Thoracic aorta (tissue), 2 donors: ENCODE data around the gene PLA2G4B. TPM values are rescaled to one million over a fixed set of nuclear protein-coding genes. Genes with fewer than 3 reads are reported as not detected.

Experiments
- ATAC-seq: fragments of 150-250 bp; one replicate; pipeline ENCODE4 v1.8.0; 2017; ENCODE audit warnings: low read depth; ENCODE audit not compliant: insufficient number of reproducible peaks, low FRiP score
- DNase-seq: peaks from one replicate; pipeline ENCODE4 v3.0.0-alpha.2; 2020; ENCODE audit warnings: low spot score
- H3K27ac ChIP-seq, 2 donors: fragments of 200-600 bp; sonication (generic); 1 replicate in 1 of 2; 2 replicates in 1 of 2; pipeline ENCODE4 v1.5.1; 2016; ENCODE audit warnings: mild to moderate bottlenecking in 2 of 2, moderate library complexity in 2 of 2
- H3K27me3 ChIP-seq: fragments of 200-600 bp; sonication (generic); replicated peaks from 2 replicates; pipeline ENCODE4 v1.6.0; 2016; ENCODE audit warnings: mild to moderate bottlenecking; ENCODE audit not compliant: insufficient read depth
- H3K36me3 ChIP-seq: fragments of 200-600 bp; sonication (generic); one replicate; pipeline ENCODE4 v1.5.1; 2016
- H3K4me1 ChIP-seq, 2 donors: fragments of 200-600 bp; sonication (generic); 1 replicate in 1 of 2; 2 replicates in 1 of 2; pipeline versions ENCODE4 v1.5.1 to v1.6.0; 2016; ENCODE audit warnings: low read depth in 2 of 2, mild to moderate bottlenecking in 1 of 2; ENCODE audit not compliant: control insufficient read depth in 1 of 2
- H3K4me3 ChIP-seq: fragments of 200-600 bp; sonication (generic); 2 replicates; pipeline ENCODE4 v1.5.1; 2016; ENCODE audit warnings: mild to moderate bottlenecking
- H3K9me3 ChIP-seq: fragments of 200-600 bp; sonication (generic); 2 replicates; pipeline ENCODE4 v1.5.1; 2016
- total RNA-seq, 2 donors: library from RNA; depleted of rRNA; stranded (reverse); fragments of >200 nt; gene quantifications; one replicate each; pipeline versions ENCODE4 v1.1.0 to v1.2.3, GENCODE V29; 2016
- TF ChIP-seq, protein P1 (sequence below): fragments of 200-600 bp; sonication (generic); IDR thresholded peaks from one replicate; pipeline ENCODE4 v1.5.1; 2019; ENCODE audit warnings: antibody characterized with exemption

PLA2G4B gene
- total RNA-seq, 2 donors from 2014 or later: 1.9 to 4.0 TPM

DNA sequence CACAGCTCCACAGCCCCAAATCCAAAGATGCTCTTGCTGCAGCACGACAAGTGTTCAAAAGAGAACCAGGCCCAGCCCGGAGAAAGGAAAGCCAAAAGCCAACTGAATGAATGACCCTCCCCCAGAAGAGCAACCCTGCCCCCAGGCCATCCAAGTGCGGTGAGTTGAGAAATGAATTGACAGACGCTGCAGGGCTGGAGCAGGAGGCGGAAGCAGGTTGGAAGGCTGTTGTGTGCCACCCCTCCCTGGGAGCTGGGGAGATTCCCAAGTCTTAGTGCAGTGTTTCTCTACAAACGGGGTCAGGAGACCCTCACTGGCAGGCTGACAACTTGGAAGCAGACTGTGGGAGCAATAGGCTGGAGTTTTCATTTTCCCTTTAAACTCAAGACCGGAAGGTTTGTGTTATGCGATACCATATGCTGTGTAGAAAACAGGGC, 58.7 kb downstream of the PLA2G4B start:
- ATAC-seq (no peak), DNase-seq (no peak)
- TF ChIP-seq, protein P1, sequence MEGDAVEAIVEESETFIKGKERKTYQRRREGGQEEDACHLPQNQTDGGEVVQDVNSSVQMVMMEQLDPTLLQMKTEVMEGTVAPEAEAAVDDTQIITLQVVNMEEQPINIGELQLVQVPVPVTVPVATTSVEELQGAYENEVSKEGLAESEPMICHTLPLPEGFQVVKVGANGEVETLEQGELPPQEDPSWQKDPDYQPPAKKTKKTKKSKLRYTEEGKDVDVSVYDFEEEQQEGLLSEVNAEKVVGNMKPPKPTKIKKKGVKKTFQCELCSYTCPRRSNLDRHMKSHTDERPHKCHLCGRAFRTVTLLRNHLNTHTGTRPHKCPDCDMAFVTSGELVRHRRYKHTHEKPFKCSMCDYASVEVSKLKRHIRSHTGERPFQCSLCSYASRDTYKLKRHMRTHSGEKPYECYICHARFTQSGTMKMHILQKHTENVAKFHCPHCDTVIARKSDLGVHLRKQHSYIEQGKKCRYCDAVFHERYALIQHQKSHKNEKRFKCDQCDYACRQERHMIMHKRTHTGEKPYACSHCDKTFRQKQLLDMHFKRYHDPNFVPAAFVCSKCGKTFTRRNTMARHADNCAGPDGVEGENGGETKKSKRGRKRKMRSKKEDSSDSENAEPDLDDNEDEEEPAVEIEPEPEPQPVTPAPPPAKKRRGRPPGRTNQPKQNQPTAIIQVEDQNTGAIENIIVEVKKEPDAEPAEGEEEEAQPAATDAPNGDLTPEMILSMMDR: no peak
- Histone ChIP-seq H3K27ac (no peak overlapping the region), H3K4me1 (peaks cover 7 to 20% of the 10 kb centered on the region in 2 donors), H3K4me3 (no peak overlapping the region), H3K9me3 (no peaks in the 10 kb centered on the region), H3K36me3 (peaks cover 21% of the 10 kb centered on the region), H3K27me3 (no peaks in the 10 kb centered on the region)

Other genes with a start within 250 kb of the PLA2G4B start
- gene MGA, start 178.4 kb upstream of the PLA2G4B start, total RNA-seq: 10 to 100 TPM; 32.5 to 57.2 TPM
- 10 to 100 TPM; 35.8 to 37.0 TPM for gene MAPKBP1, start 64.4 kb upstream of the PLA2G4B start, total RNA-seq
- 10 to 100 TPM in 1 of 2 donors, 1 to 10 TPM in 1; 1.1 to 11.3 TPM for gene JMJD7, start 10.8 kb upstream of the PLA2G4B start, total RNA-seq
- 1 to 10 TPM; 1.3 to 3.9 TPM for gene SPTBN5, start 55.2 kb downstream of the PLA2G4B start, total RNA-seq
- 10 to 100 TPM; 43.6 to 48.1 TPM for gene EHD4, start 133.7 kb downstream of the PLA2G4B start, total RNA-seq
- gene PLA2G4E, start 182.2 kb downstream of the PLA2G4B start, total RNA-seq: not detected